ENCODE data around the gene TBCK. TPM values are rescaled to one million over a fixed set of nuclear protein-coding genes. Genes with fewer than 3 reads are reported as not detected.

TBCK gene
- polyA plus RNA-seq, 1 donor from 2014 or later = 22.9 TPM

- peaks cover 16% of the 10 kb centered on the region for H3K36me3 Mint-ChIP-seq
- no peaks in the 10 kb centered on the region for H3K27me3 Mint-ChIP-seq
- no peak overlapping the region for H3K27ac Mint-ChIP-seq
- H3K4me3 Mint-ChIP-seq = no peak overlapping the region
- peaks cover 0 to 2% (median 0%) of the 10 kb centered on the region in 3 donors for H3K9me3 Mint-ChIP-seq
- no peaks in the 10 kb centered on the region for H3K4me1 Mint-ChIP-seq
Observed at GRCh38 chr4:106058921-106059320, 257.1 kb downstream of the TBCK start.

GRCh38 chr4:106056914-106057313 lies 259.1 kb downstream of the TBCK start:
- no peak overlapping the region for H3K4me3 Mint-ChIP-seq
- no peaks in the 10 kb centered on the region for H3K4me1 Mint-ChIP-seq
- H3K36me3 Mint-ChIP-seq = peaks cover 9% of the 10 kb centered on the region
- H3K9me3 Mint-ChIP-seq = peaks cover 0 to 2% (median 0%) of the 10 kb centered on the region in 3 donors
- no peak overlapping the region for H3K27ac Mint-ChIP-seq
- no peaks in the 10 kb centered on the region for H3K27me3 Mint-ChIP-seq

GRCh38 chr4:106051514-106051913 lies 264.5 kb downstream of the TBCK start:
- H3K27ac Mint-ChIP-seq = no peak overlapping the region
- no peak overlapping the region for H3K4me3 Mint-ChIP-seq
- H3K4me1 Mint-ChIP-seq = no peaks in the 10 kb centered on the region
- peaks cover 1% of the 10 kb centered on the region for H3K36me3 Mint-ChIP-seq
- no peaks in the 10 kb centered on the region for H3K27me3 Mint-ChIP-seq
- H3K9me3 Mint-ChIP-seq = no peaks in the 10 kb centered on the region

GRCh38 chr4:106049490-106049889 lies 266.5 kb downstream of the TBCK start:
- no peaks in the 10 kb centered on the region for H3K27me3 Mint-ChIP-seq
- no peak overlapping the region for H3K27ac Mint-ChIP-seq
- peaks cover 4% of the 10 kb centered on the region for H3K36me3 Mint-ChIP-seq
- H3K4me3 Mint-ChIP-seq = no peak overlapping the region
- no peaks in the 10 kb centered on the region for H3K4me1 Mint-ChIP-seq
- H3K9me3 Mint-ChIP-seq = peaks cover 0 to 2% (median 0%) of the 10 kb centered on the region in 3 donors

DNA sequence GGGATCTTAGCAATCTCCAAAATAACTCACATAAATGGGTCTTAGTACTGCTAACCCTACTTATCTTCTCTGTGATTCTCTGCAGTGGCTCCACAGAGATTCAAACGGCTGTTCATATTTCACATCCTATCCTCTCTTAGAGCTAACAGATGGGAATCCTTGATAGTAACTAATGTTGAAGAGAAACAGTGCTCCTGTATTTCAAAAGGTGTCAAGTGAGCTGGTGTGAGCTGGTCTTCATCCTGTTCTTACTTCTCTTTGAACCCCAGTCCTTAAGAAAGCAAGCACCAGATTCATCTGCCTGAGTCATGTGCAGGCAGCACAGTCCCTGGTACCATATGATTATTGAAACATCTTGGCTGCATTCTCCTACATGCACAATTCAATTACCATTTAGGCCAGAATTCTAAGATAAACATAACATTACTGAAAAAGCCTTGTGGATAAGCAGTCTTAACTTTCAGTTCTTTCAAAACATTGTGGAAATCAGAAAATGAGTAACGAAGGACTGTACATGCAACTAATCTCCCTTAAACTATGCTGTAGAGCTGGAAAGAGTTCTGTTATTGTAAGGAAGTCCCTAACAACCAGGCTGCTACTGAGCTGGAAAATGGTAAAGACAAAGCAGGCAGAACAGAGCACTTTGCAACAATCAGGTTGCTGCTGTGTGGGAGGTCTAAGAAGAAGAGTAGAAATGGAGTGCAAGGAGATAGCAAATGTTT lies 267.6 kb downstream of the TBCK start:
- peaks cover 0 to 2% (median 0%) of the 10 kb centered on the region in 3 donors for H3K9me3 Mint-ChIP-seq
- no peak overlapping the region for H3K27ac Mint-ChIP-seq
- H3K36me3 Mint-ChIP-seq = peaks cover 4% of the 10 kb centered on the region
- H3K27me3 Mint-ChIP-seq = no peaks in the 10 kb centered on the region
- H3K4me1 Mint-ChIP-seq = no peaks in the 10 kb centered on the region
- H3K4me3 Mint-ChIP-seq = no peak overlapping the region

DNA sequence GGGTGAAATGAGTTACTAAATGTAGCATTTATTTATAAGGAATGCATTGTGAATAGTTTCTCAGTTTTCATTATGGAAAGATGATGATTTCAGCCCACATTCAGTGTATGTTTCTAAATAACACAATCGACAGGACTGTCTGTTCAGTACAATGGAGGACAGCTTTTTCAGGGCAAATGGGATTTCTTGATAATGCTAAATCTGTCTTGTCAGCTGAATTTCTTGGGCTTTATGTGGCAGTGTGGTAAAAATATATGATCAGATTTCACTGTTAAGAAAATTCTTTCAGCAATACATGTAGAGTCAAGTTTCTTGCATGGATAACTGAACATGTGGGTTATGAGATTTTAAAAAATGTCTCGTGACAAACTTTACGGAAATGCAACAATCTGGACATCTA lies 269.9 kb downstream of the TBCK start:
- no peaks in the 10 kb centered on the region for H3K27me3 Mint-ChIP-seq
- peaks cover 4% of the 10 kb centered on the region for H3K36me3 Mint-ChIP-seq
- peaks cover 0 to 2% (median 0%) of the 10 kb centered on the region in 3 donors for H3K9me3 Mint-ChIP-seq
- H3K4me3 Mint-ChIP-seq = no peak overlapping the region
- no peak overlapping the region for H3K27ac Mint-ChIP-seq
- H3K4me1 Mint-ChIP-seq = no peaks in the 10 kb centered on the region

DNA sequence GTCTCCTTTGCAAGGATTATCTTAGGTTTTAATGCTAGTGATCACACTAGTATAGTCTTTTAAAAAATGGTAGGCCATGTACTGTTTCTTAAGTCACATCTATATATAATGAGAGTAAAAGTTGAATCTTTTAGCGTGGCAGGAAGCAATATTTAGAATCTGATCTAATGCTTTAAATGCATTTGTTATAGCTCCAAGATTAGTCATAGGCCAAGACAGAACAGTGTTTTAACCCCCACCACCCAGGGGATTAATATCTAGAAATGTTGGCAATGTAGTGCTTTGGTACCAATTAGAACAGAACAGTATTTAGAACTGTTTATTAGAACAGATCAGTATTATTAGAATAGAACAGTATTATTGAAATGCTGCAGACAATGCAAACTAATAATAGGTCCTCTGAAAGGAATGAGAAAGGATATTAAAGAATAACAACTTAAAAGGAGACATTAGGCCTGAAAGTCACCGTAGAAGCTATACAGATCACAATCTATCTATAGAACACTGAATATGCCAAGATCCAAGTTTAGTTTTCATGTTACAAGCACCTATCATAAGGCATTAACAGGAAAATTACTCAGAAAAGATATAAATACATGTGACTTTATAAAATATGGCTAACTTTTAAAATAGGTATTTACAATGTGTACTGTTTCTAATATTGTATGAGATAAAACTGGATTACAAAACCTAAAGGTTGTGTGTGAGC lies 274.6 kb downstream of the TBCK start:
- H3K27ac Mint-ChIP-seq = no peak overlapping the region

DNA sequence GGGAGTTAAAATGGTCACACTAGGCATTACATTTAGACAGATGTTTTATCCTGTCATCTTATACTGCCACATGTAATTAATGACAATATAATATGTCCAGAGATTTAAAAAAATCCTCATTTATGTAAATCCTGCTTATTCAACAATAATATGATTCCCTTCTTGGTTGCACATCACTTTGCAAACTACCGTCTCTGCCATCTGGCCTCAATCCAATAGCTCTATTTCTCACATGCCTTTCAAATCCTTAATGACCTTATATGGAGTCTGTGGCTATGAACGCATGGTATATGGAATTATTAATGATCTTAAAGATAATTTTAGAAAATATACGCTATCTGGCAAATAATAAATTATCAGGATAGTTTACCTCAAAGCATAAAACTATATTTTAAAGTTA lies 276.2 kb downstream of the TBCK start:
- Mint-ChIP-seq H3K4me1 (no peaks in the 10 kb centered on the region), H3K9me3 (no peaks in the 10 kb centered on the region), H3K4me3 (no peak overlapping the region), H3K27me3 (no peaks in the 10 kb centered on the region), H3K36me3 (no peaks in the 10 kb centered on the region), H3K27ac (no peak overlapping the region)

More for the DNA sequence above, 274.6 kb downstream of the TBCK start:
- Mint-ChIP-seq H3K4me3 (no peak overlapping the region), H3K9me3 (peaks cover 0 to 2% (median 0%) of the 10 kb centered on the region in 3 donors), H3K36me3 (peaks cover 4% of the 10 kb centered on the region), H3K4me1 (no peaks in the 10 kb centered on the region), H3K27me3 (no peaks in the 10 kb centered on the region)

- Mint-ChIP-seq H3K27ac (no peak overlapping the region), H3K4me3 (no peak overlapping the region), H3K4me1 (no peaks in the 10 kb centered on the region), H3K36me3 (no peaks in the 10 kb centered on the region), H3K27me3 (no peaks in the 10 kb centered on the region), H3K9me3 (no peaks in the 10 kb centered on the region)
Observed at GRCh38 chr4:106038908-106039307, 277.1 kb downstream of the TBCK start.

- Mint-ChIP-seq H3K27ac (no peak overlapping the region), H3K36me3 (no peaks in the 10 kb centered on the region), H3K27me3 (no peaks in the 10 kb centered on the region), H3K4me1 (no peaks in the 10 kb centered on the region), H3K4me3 (no peak overlapping the region), H3K9me3 (no peaks in the 10 kb centered on the region)
Observed at GRCh38 chr4:106038012-106038411, 278.0 kb downstream of the TBCK start.

DNA sequence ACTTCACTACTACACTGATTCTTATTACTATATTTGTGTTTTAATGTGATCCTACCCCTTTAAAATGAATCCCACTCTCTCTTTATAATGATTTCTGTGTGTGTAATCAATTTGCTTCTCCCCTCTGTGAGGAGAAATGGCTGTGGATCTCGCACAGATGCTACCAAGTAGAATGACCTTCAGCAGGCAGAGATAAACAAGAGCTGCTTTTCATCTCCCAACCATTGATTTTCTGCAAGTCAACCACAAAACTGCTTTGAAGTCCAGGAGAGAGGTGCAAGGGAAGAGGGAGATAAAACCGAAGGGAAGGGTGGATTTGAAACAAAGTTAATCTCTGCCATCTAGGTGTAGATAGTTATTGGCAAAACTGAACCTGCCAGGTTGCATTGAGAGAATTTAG lies 279.2 kb downstream of the TBCK start:
- Mint-ChIP-seq H3K4me1 (no peaks in the 10 kb centered on the region), H3K36me3 (no peaks in the 10 kb centered on the region), H3K9me3 (peaks cover 0 to 2% (median 0%) of the 10 kb centered on the region in 3 donors), H3K27me3 (no peaks in the 10 kb centered on the region), H3K4me3 (no peak overlapping the region), H3K27ac (no peak overlapping the region)

- H3K36me3 Mint-ChIP-seq = no peaks in the 10 kb centered on the region
- H3K4me1 Mint-ChIP-seq = no peaks in the 10 kb centered on the region
- no peaks in the 10 kb centered on the region for H3K27me3 Mint-ChIP-seq
- H3K4me3 Mint-ChIP-seq = no peak overlapping the region
- H3K9me3 Mint-ChIP-seq = peaks cover 0 to 4% (median 3%) of the 10 kb centered on the region in 3 donors
- no peak overlapping the region for H3K27ac Mint-ChIP-seq
Observed at GRCh38 chr4:106036334-106036733, 279.7 kb downstream of the TBCK start.

DNA sequence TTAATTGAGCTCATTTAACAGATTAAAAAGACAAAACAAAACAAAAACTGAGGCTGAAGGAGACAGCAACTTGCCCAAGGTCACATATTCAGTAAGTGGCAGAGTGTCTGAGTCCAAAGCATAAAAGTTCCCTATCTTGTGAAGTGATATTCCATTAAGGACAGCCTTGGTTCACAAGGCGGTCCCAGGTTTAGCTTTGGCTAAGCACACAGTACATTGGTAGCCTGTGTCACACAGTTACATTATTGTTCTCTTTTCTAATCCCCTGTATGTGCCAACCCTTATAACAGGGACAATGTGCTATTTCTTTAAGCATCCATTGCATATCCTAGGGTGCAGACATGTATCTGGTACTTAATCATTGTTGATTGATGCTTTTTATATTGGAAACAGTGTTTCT lies 280.8 kb downstream of the TBCK start:
- Mint-ChIP-seq H3K27me3 (no peaks in the 10 kb centered on the region), H3K4me3 (no peak overlapping the region), H3K4me1 (no peaks in the 10 kb centered on the region), H3K36me3 (no peaks in the 10 kb centered on the region), H3K27ac (no peak overlapping the region), H3K9me3 (peaks cover 4 to 13% (median 9%) of the 10 kb centered on the region in 3 donors)

GRCh38 chr4:106034751-106035150 lies 281.3 kb downstream of the TBCK start:
- Mint-ChIP-seq H3K9me3 (peaks cover 7 to 14% (median 13%) of the 10 kb centered on the region in 3 donors), H3K27ac (no peak overlapping the region), H3K4me3 (no peak overlapping the region), H3K4me1 (no peaks in the 10 kb centered on the region), H3K27me3 (no peaks in the 10 kb centered on the region), H3K36me3 (peaks cover 1% of the 10 kb centered on the region)

DNA sequence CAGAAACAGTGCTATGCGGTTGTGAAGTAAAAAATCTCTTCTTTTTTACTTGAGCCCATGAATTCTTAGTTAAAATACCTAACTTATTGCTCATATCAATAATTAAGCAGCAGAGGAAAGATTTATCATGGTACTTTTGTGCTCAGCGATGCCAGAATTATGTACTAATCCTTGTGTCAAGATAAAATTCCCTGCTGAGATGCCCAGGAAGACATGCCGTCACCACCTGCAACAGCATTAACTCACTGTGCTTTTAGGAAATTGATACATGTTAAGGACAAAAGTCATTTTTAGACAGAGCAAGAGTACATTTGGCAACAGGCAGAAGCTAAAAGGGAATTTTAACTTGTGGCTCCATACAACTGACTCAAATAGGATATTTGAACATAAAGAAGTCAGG lies 281.8 kb downstream of the TBCK start:
- Mint-ChIP-seq H3K4me3 (no peak overlapping the region), H3K27me3 (no peaks in the 10 kb centered on the region), H3K4me1 (no peaks in the 10 kb centered on the region), H3K36me3 (peaks cover 1% of the 10 kb centered on the region), H3K9me3 (peaks cover 7 to 17% (median 13%) of the 10 kb centered on the region in 3 donors), H3K27ac (no peak overlapping the region)

- Mint-ChIP-seq H3K27me3 (no peaks in the 10 kb centered on the region), H3K36me3 (peaks cover 1% of the 10 kb centered on the region), H3K4me3 (peak overlapping the region in 1 of 4 donors; percentile 1), H3K9me3 (peaks cover 7 to 17% (median 13%) of the 10 kb centered on the region in 3 donors), H3K27ac (no peak overlapping the region), H3K4me1 (no peaks in the 10 kb centered on the region)
Observed at GRCh38 chr4:106033469-106033868, 282.5 kb downstream of the TBCK start.

Measured in IgD-negative memory B cell (primary cell).